Activated CD4-positive, alpha-beta T cell treated with anti-CD3 and anti-CD28 coated beads, Interleukin-2, amount 10 ng/mL, durations not matched to agents 24 days and 14 days (primary cell): Measurements from ENCODE around the gene RPL9. TPM values are rescaled to one million over a fixed set of nuclear protein-coding genes. Genes with fewer than 3 reads are reported as not detected.

Experiments used
- DNase-seq: peaks from one replicate; pipeline ENCODE4 v3.0.0; 2022
- H3K27ac Mint-ChIP-seq: one replicate; pipeline ENCODE4 v1.8.0; 2022; ENCODE audit warnings: mild to moderate bottlenecking, mixed read lengths
- H3K27me3 Mint-ChIP-seq: one replicate; pipeline ENCODE4 v1.8.0; 2022; ENCODE audit warnings: mixed read lengths
- H3K36me3 Mint-ChIP-seq: one replicate; pipeline ENCODE4 v1.8.0; 2022; ENCODE audit warnings: low read depth, mild to moderate bottlenecking, mixed read lengths
- H3K4me1 Mint-ChIP-seq: one replicate; pipeline ENCODE4 v1.8.0; 2021; ENCODE audit warnings: mixed read lengths
- H3K4me3 Mint-ChIP-seq: one replicate; pipeline ENCODE4 v1.8.0; 2022; ENCODE audit warnings: mild to moderate bottlenecking, moderate library complexity, mixed read lengths
- H3K9me3 Mint-ChIP-seq: one replicate; pipeline ENCODE4 v1.8.0; 2021; ENCODE audit warnings: mixed read lengths
- intact Hi-C: fragments of 100-400 bp; cut with micrococcal nuclease; formaldehyde crosslinking; loops from one replicate; pipeline ENCODE4 v1.15.1; 2023
- total RNA-seq: library from RNA; stranded (reverse); gene quantifications from 2 replicates; pipeline ENCODE4 v1.2.3, GENCODE V29; 2022

RPL9 gene
- total RNA-seq, 1 donor from 2014 or later, result 1,789 TPM

- H3K4me3 Mint-ChIP-seq, result no peak overlapping the region
- DNase-seq, result no peak
- intact Hi-C loops, result no loop called here
- H3K9me3 Mint-ChIP-seq, result no peaks in the 10 kb centered on the region
- no peak overlapping the region for H3K27ac Mint-ChIP-seq
- no peaks in the 10 kb centered on the region for H3K27me3 Mint-ChIP-seq
- H3K4me1 Mint-ChIP-seq, result peaks cover 35% of the 10 kb centered on the region
- H3K36me3 Mint-ChIP-seq, result peaks cover 81% of the 10 kb centered on the region
These were observed 5.7 kb downstream of the RPL9 start for GRCh38 chr4:39452860-39453587.

GRCh38 chr4:39452153-39452859 is 6.4 kb downstream of the RPL9 start:
- Mint-ChIP-seq H3K36me3 (peaks cover 74% of the 10 kb centered on the region), H3K27ac (no peak overlapping the region), H3K27me3 (no peaks in the 10 kb centered on the region), H3K4me3 (no peak overlapping the region), H3K9me3 (no peaks in the 10 kb centered on the region), H3K4me1 (peaks cover 34% of the 10 kb centered on the region)
- intact Hi-C loops, result no loop called here
- DNase-seq, result no peak

GRCh38 chr4:39451423-39452023 is 7.2 kb downstream of the RPL9 start:
- no peaks in the 10 kb centered on the region for H3K9me3 Mint-ChIP-seq
- H3K27me3 Mint-ChIP-seq, result no peaks in the 10 kb centered on the region
- intact Hi-C loops, result no loop called here
- peaks cover 66% of the 10 kb centered on the region for H3K36me3 Mint-ChIP-seq
- no peak overlapping the region for H3K4me3 Mint-ChIP-seq
- H3K4me1 Mint-ChIP-seq, result peaks cover 28% of the 10 kb centered on the region
- DNase-seq, result no peak
- no peak overlapping the region for H3K27ac Mint-ChIP-seq

- peaks cover 58% of the 10 kb centered on the region for H3K36me3 Mint-ChIP-seq
- H3K4me1 Mint-ChIP-seq, result peaks cover 25% of the 10 kb centered on the region
- no peak overlapping the region for H3K4me3 Mint-ChIP-seq
- intact Hi-C loops, result no loop called here
- no peak overlapping the region for H3K27ac Mint-ChIP-seq
- no peaks in the 10 kb centered on the region for H3K27me3 Mint-ChIP-seq
- no peak for DNase-seq
- no peaks in the 10 kb centered on the region for H3K9me3 Mint-ChIP-seq
These were observed 8.1 kb downstream of the RPL9 start for GRCh38 chr4:39450618-39451017.

GRCh38 chr4:39446842-39447573 is 11.7 kb downstream of the RPL9 start:
- intact Hi-C loops, result no loop called here
- H3K9me3 Mint-ChIP-seq, result no peaks in the 10 kb centered on the region
- no peak overlapping the region for H3K27ac Mint-ChIP-seq
- H3K4me3 Mint-ChIP-seq, result peak overlapping the region; percentile 26
- no peaks in the 10 kb centered on the region for H3K27me3 Mint-ChIP-seq
- H3K4me1 Mint-ChIP-seq, result peaks cover 9% of the 10 kb centered on the region
- peak; percentile 78 for DNase-seq
- peaks cover 23% of the 10 kb centered on the region for H3K36me3 Mint-ChIP-seq

GRCh38 chr4:39446483-39446841 is 12.3 kb downstream of the RPL9 start:
- Mint-ChIP-seq H3K27me3 (no peaks in the 10 kb centered on the region), H3K36me3 (peaks cover 19% of the 10 kb centered on the region), H3K4me1 (peaks cover 6% of the 10 kb centered on the region), H3K27ac (no peak overlapping the region), H3K9me3 (no peaks in the 10 kb centered on the region), H3K4me3 (no peak overlapping the region)
- intact Hi-C loops, result no loop called here
- no peak for DNase-seq

- Mint-ChIP-seq H3K27me3 (peaks cover 3% of the 10 kb centered on the region), H3K27ac (no peak overlapping the region), H3K4me3 (no peak overlapping the region), H3K36me3 (no peaks in the 10 kb centered on the region), H3K4me1 (peaks cover 4% of the 10 kb centered on the region), H3K9me3 (no peaks in the 10 kb centered on the region)
- intact Hi-C loops, result no loop called here
- DNase-seq, result no peak
These were observed 15.7 kb downstream of the RPL9 start for GRCh38 chr4:39442998-39443397.

GRCh38 chr4:39441593-39441992 is 17.1 kb downstream of the RPL9 start:
- H3K27me3 Mint-ChIP-seq, result peaks cover 5% of the 10 kb centered on the region
- H3K9me3 Mint-ChIP-seq, result no peaks in the 10 kb centered on the region
- H3K4me3 Mint-ChIP-seq, result no peak overlapping the region
- H3K36me3 Mint-ChIP-seq, result no peaks in the 10 kb centered on the region
- DNase-seq, result no peak
- no peak overlapping the region for H3K27ac Mint-ChIP-seq
- no peaks in the 10 kb centered on the region for H3K4me1 Mint-ChIP-seq
- intact Hi-C loops, result no loop called here

GRCh38 chr4:39435659-39436563 is 22.8 kb downstream of the RPL9 start:
- H3K36me3 Mint-ChIP-seq, result no peaks in the 10 kb centered on the region
- H3K9me3 Mint-ChIP-seq, result no peaks in the 10 kb centered on the region
- H3K27me3 Mint-ChIP-seq, result peaks cover 10% of the 10 kb centered on the region
- no peak overlapping the region for H3K4me3 Mint-ChIP-seq
- H3K4me1 Mint-ChIP-seq, result no peaks in the 10 kb centered on the region
- no peak overlapping the region for H3K27ac Mint-ChIP-seq
- intact Hi-C loops, result no loop called here
- no peak for DNase-seq

GRCh38 chr4:39433878-39434492 is 24.7 kb downstream of the RPL9 start:
- Mint-ChIP-seq H3K4me1 (no peaks in the 10 kb centered on the region), H3K9me3 (no peaks in the 10 kb centered on the region), H3K27ac (no peak overlapping the region), H3K27me3 (peaks cover 10% of the 10 kb centered on the region), H3K4me3 (no peak overlapping the region), H3K36me3 (no peaks in the 10 kb centered on the region)
- no peak for DNase-seq
- intact Hi-C loops, result no loop called here

GRCh38 chr4:39429476-39430334 is 29.0 kb downstream of the RPL9 start:
- Mint-ChIP-seq H3K27ac (no peak overlapping the region), H3K4me3 (no peak overlapping the region), H3K4me1 (no peaks in the 10 kb centered on the region), H3K36me3 (no peaks in the 10 kb centered on the region), H3K27me3 (no peaks in the 10 kb centered on the region), H3K9me3 (no peaks in the 10 kb centered on the region)
- DNase-seq, result no peak
- intact Hi-C loops, result no loop called here

GRCh38 chr4:39427520-39428114 is 31.1 kb downstream of the RPL9 start:
- H3K4me1 Mint-ChIP-seq, result no peaks in the 10 kb centered on the region
- H3K27ac Mint-ChIP-seq, result no peak overlapping the region
- H3K4me3 Mint-ChIP-seq, result no peak overlapping the region
- DNase-seq, result no peak
- H3K36me3 Mint-ChIP-seq, result no peaks in the 10 kb centered on the region
- H3K9me3 Mint-ChIP-seq, result no peaks in the 10 kb centered on the region
- H3K27me3 Mint-ChIP-seq, result no peaks in the 10 kb centered on the region
- intact Hi-C loops, result no loop called here
